Gastroesophageal sphincter (tissue), 4 donors: Measurements from ENCODE around the gene BRK1. TPM values are rescaled to one million over a fixed set of nuclear protein-coding genes. Genes with fewer than 3 reads are reported as not detected.
"Not testable (repeated sequence)": the region's sequence is repeated elsewhere in the genome, so short reads cannot be mapped to it uniquely, and the experiment has no call there.

ENCODE experiments used
- ATAC-seq: fragments of 150-250 bp; one replicate; pipeline ENCODE4 v1.9.1; 2016; ENCODE audit warnings: mild to moderate bottlenecking, moderate library complexity
- H3K27ac ChIP-seq, 4 donors: fragments of 200-600 bp; sonication (generic) in 3 of 4; 1 replicate in 3 of 4; 2 replicates in 1 of 4; pipeline ENCODE4 v1.5.1; 2016 to 2019
- H3K27me3 ChIP-seq: fragments of 200-600 bp; sonication (generic); one replicate; pipeline ENCODE4 v1.5.1; 2019
- H3K36me3 ChIP-seq, 2 donors: fragments of 200-600 bp; sonication (generic); one replicate each; pipeline ENCODE4 v1.5.1; 2019; ENCODE audit warnings: control low read depth in 1 of 2
- H3K4me1 ChIP-seq, 3 donors: fragments of 200-600 bp; sonication (generic); 1 replicate in 2 of 3; 2 replicates in 1 of 3; pipeline ENCODE4 v1.5.1; 2016 to 2019; ENCODE audit warnings: control low read depth in 2 of 3
- H3K4me3 ChIP-seq, 2 donors: fragments of 200-600 bp; sonication (generic); one replicate each; pipeline ENCODE4 v1.5.1; 2019; ENCODE audit warnings: mild to moderate bottlenecking in 1 of 2, moderate library complexity in 1 of 2
- H3K9me3 ChIP-seq, 3 donors: fragments of 200-600 bp; sonication (generic); one replicate each; pipeline ENCODE4 v1.5.1; 2017 to 2019; ENCODE audit warnings: control low read depth in 2 of 3
- CTCF ChIP-seq, 4 experiments: fragments of 200-600 bp in 2 of 4; fragments of 450-650 bp in 2 of 4; sonication (generic) in 1 of 4; IDR thresholded peaks; one replicate each; pipeline ENCODE4 v1.5.1; 2017 to 2019; ENCODE audit warnings: antibody characterized with exemption in 4 of 4, mild to moderate bottlenecking in 2 of 4, moderate library complexity in 2 of 4
- EP300 ChIP-seq: sonication (generic); formaldehyde crosslinking; IDR thresholded peaks from one replicate; pipeline ENCODE4 v1.6.1; 2017; ENCODE audit warnings: antibody characterized with exemption, mild to moderate bottlenecking
- POLR2A ChIP-seq, 2 donors: fragments of 450-650 bp; IDR thresholded peaks; one replicate each; pipeline ENCODE4 v1.6.1; 2017; ENCODE audit warnings: antibody characterized with exemption in 2 of 2, mild to moderate bottlenecking in 2 of 2, moderate library complexity in 1 of 2
- POLR2AphosphoS5 ChIP-seq: sonication (generic); formaldehyde crosslinking; IDR thresholded peaks from one replicate; pipeline ENCODE4 v1.6.1; 2017; ENCODE audit warnings: antibody characterized with exemption
- WGBS, 2 donors: methylation state at CpG; one replicate each; pipeline ENCODE4 v1.1.5; 2018; ENCODE audit warnings: low coverage in 1 of 2; 5-methylcytosine and 5-hydroxymethylcytosine counted together
- total RNA-seq, 4 donors: library from RNA; depleted of rRNA; stranded (reverse); fragments of >200 nt; gene quantifications; one replicate each; pipeline ENCODE4 v1.1.0, GENCODE V29; 2016

BRK1 gene
- 100 to 1,000 TPM; 121 to 155 (median 139) TPM for total RNA-seq

GRCh38 chr3:10115326-10116137, at the start of gene BRK1:
Gene BRK1, plus strand, starts transcription at chr3:10115675. Its CDS starts 27 bp downstream, at chr3:10115702.
- peak; percentile 100 for ATAC-seq
- WGBS, 2 donors: 0% methylated on average over 8 to 12 of the region's 54 CpGs
- H3K36me3 ChIP-seq: peaks cover 0 to 5% of the 10 kb centered on the region in 2 donors
- H3K27me3 ChIP-seq: no peaks in the 10 kb centered on the region
- peak within 1 kb of the TSS; percentile 72 to 79 for H3K4me3 ChIP-seq
- TF ChIP-seq POLR2A (IDR thresholded peaks at IDR 0.05): peak in 1 of 2 donors; percentile 65
- TF ChIP-seq CTCF (IDR thresholded peaks at IDR 0.05): peak in 1 of 4 experiments; percentile 26
- TF ChIP-seq POLR2AphosphoS5: peak; percentile 83
- no peak for TF ChIP-seq EP300
- H3K9me3 ChIP-seq: no peaks in the 10 kb centered on the region
- H3K4me1 ChIP-seq: peaks cover 0 to 42% (median 11%) of the 10 kb centered on the region in 3 donors
- H3K27ac ChIP-seq: peak within 1 kb of the TSS; percentile 39 to 88 (median 80)

GRCh38 chr3:10070077-10070476, 45.4 kb upstream of the BRK1 start:
- not testable (repeated sequence) for H3K4me3 ChIP-seq, H3K9me3 ChIP-seq, H3K27ac ChIP-seq, ATAC-seq, H3K36me3 ChIP-seq, H3K27me3 ChIP-seq, H3K4me1 ChIP-seq
- WGBS, 2 donors: no CpG with 5 or more reads among the region's 33 CpGs

GRCh38 chr3:10074666-10075065, 40.8 kb upstream of the BRK1 start:
- Histone ChIP-seq H3K27ac (no peak overlapping the region), H3K36me3 (no peaks in the 10 kb centered on the region), H3K4me1 (no peaks in the 10 kb centered on the region), H3K4me3 (no peak overlapping the region), H3K9me3 (no peaks in the 10 kb centered on the region), H3K27me3 (no peaks in the 10 kb centered on the region)
- TF ChIP-seq POLR2A (IDR thresholded peaks at IDR 0.05) (no peak), CTCF (IDR thresholded peaks at IDR 0.05) (no peak), EP300 (no peak), POLR2AphosphoS5 (no peak)
- ATAC-seq: no peak

GRCh38 chr3:10081871-10082270, 33.6 kb upstream of the BRK1 start:
- no peak overlapping the region for H3K27ac ChIP-seq
- H3K9me3 ChIP-seq: no peaks in the 10 kb centered on the region
- WGBS, 2 donors: 95 to 96% methylated on average over 4 of the region's 4 CpGs
- H3K36me3 ChIP-seq: no peaks in the 10 kb centered on the region
- H3K4me3 ChIP-seq: no peak overlapping the region
- H3K4me1 ChIP-seq: no peaks in the 10 kb centered on the region
- H3K27me3 ChIP-seq: no peaks in the 10 kb centered on the region
- ATAC-seq: no peak
- TF ChIP-seq EP300 (no peak), CTCF (IDR thresholded peaks at IDR 0.05) (no peak), POLR2AphosphoS5 (no peak), POLR2A (IDR thresholded peaks at IDR 0.05) (no peak)

- H3K4me1 ChIP-seq: no peaks in the 10 kb centered on the region
- H3K36me3 ChIP-seq: no peaks in the 10 kb centered on the region
- ATAC-seq: no peak
- no peaks in the 10 kb centered on the region for H3K27me3 ChIP-seq
- 100% methylated on average over 1 of the region's 1 CpG for WGBS, 2 donors
- H3K9me3 ChIP-seq: no peaks in the 10 kb centered on the region
- TF ChIP-seq POLR2AphosphoS5: no peak
- TF ChIP-seq POLR2A (IDR thresholded peaks at IDR 0.05): no peak
- no peak overlapping the region for H3K4me3 ChIP-seq
- H3K27ac ChIP-seq: no peak overlapping the region
Measured at GRCh38 chr3:10085738-10086137, 29.7 kb upstream of the BRK1 start.

GRCh38 chr3:10088256-10088655, 27.2 kb upstream of the BRK1 start:
- H3K27me3 ChIP-seq: no peaks in the 10 kb centered on the region
- no peak overlapping the region for H3K27ac ChIP-seq
- 84 to 89% methylated on average over 4 of the region's 4 CpGs for WGBS, 2 donors
- no peaks in the 10 kb centered on the region for H3K36me3 ChIP-seq
- H3K4me3 ChIP-seq: no peak overlapping the region
- no peaks in the 10 kb centered on the region for H3K9me3 ChIP-seq
- no peak for ATAC-seq
- TF ChIP-seq EP300: no peak
- TF ChIP-seq POLR2AphosphoS5: no peak
- no peak for TF ChIP-seq CTCF (IDR thresholded peaks at IDR 0.05)
- no peak for TF ChIP-seq POLR2A (IDR thresholded peaks at IDR 0.05)
- no peaks in the 10 kb centered on the region for H3K4me1 ChIP-seq
